GM19099 (cell line): ENCODE data around the gene MAD2L2.

Source experiments
- POLR2A ChIP-seq: IDR thresholded peaks from 3 replicates; pipeline ENCODE4 v1.6.1; 2011; ENCODE audit warnings: low read depth; ENCODE audit not compliant: insufficient read length; ENCODE audit errors: extremely low read depth

The MAD2L2 gene

GRCh38 chr1:11645670-11646265, 35.2 kb downstream of the MAD2L2 start:
- TF ChIP-seq POLR2A = no peak

DNA sequence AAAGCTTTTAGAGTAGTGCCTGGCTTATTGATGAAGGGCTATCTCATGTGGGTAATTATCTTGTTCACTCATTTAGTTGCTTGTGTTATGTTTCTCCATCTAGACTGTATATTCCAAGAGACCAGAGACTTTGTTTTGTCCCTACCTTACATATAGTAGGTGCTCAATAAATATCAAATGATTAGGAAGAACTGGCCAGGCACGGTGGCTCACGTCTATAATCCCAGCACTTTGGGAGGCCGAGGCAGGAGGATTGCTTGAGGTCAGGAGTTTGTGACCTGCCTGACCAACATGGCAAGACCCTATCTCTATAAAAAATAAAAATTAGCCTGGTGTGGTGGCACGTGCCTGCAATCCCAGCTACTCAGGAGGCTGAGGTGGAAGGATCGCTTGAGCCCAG, 35.7 kb downstream of the MAD2L2 start:
- no peak for TF ChIP-seq POLR2A

- TF ChIP-seq POLR2A = no peak
Observed at GRCh38 chr1:11643782-11644181, 37.2 kb downstream of the MAD2L2 start.

GRCh38 chr1:11641776-11642305, 39.1 kb downstream of the MAD2L2 start:
- TF ChIP-seq POLR2A = no peak

DNA sequence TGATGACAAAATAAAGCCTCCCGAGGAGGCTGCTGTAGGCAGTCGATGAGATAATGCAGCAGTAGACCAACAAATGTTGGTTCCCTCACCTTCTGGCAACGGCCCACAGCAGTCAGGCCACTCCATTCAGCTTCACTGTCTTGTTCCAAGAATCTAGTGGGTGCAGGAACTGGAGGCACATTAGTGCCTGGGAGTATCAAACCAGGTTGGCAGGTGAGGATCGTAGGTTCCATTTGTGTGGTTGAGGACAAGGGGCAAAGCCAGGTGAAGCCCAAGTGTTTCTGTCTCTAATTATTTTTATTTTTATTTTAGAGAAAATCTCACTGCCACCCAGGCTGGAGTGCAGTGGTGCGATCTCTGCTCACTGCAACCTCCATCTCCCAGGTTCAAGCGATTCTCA, 40.0 kb downstream of the MAD2L2 start:
- no peak for TF ChIP-seq POLR2A

- no peak for TF ChIP-seq POLR2A
Observed at GRCh38 chr1:11640101-11640500, 40.8 kb downstream of the MAD2L2 start.

DNA sequence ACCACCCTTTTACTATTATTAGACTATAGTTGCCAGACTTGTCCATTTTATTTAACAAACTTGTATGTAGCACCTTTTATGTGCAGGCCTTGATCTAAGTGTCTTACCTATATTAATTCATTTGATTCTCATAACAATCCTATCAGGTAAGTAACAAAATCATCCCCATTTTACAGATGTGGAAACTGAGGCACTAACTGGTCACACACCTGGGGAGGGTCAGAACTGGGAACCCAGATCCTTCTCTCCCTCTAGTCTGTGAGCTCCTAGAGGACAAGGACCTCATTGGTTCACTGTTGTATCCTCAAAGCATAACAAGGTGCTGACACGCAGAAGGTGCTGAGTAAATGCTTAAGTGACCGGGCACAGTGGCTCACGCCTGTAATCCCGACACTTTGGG, 41.6 kb downstream of the MAD2L2 start:
- TF ChIP-seq POLR2A = no peak

DNA sequence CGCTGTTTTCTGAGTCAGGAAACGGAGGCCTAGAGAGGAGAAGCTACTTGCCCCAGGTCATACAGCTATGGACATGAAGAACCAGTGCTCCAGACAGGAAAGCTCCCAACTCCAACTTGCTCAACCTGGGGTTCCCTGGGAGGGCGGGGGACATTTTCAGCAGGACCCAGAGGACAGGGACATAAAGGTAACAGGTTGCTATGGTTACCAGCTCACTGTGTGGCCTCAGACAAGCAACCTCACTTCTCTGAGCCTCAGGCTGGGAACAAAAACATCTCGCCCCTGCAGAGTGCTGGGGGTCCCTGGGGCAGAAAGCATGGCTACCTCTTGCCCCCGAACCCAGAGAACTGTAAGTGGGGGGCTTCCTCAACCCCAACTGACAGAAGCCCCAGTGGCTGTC, 42.8 kb downstream of the MAD2L2 start:
- TF ChIP-seq POLR2A = no peak

DNA sequence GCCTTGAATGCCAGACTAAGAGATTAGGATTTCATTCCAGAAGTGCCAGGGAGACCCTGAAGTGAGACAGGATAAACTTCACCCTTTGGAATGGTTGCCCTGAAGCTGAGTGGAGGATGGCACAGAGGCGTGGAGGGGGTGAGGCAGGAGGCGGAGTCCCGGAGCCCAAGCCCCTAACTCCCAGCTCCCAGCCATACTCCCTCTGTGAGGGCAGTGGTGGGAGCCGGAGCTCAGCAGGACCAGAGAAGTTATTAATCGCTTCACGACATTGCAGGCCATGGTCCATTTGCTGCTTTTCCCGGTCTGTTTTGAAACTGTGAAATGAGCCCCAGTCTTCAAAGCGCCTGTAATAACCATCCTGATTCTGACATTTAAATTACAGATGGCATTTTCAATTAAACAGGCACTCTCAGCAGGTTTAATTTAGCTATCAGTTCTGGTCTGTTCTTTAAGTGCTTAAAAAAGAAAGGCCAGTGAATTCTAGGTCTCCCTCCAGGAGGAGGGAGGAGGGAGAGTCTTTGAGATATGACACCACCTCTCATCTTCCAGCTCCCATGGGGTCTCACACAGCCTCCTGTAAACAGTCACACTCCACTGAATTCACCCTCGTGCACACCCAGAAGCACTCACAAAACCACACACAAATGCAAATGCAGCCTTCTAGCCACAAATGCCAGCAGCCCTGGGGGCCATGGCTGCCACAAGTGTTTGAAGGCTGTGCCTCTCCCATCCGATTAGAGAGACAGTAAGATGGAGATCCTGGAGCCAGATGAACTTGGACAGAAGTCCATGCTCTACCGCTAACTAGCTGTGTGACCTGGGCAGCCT, 46.4 kb downstream of the MAD2L2 start:
- TF ChIP-seq POLR2A = no peak

GRCh38 chr1:11629184-11630016, 51.5 kb downstream of the MAD2L2 start:
- no peak for TF ChIP-seq POLR2A

DNA sequence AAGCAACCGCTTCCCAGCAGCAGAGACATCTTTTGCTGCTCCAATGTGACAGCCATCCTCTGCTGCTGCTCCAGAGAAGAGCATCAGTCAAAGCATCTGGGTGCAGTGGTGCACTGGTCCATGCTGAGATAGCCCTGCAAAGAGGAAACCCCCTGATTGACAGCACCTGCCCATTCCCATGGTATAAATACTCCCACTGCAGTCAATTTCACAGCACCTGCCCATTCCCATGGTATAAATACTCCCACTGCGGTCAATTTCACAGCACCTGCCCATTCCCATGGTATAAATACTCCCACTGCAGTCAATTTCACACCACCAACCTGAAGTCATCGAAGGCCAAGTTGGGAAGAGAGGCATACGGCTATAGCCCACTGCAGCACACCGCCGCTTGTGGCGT, 52.2 kb downstream of the MAD2L2 start:
- no peak for TF ChIP-seq POLR2A

- no peak for TF ChIP-seq POLR2A
Observed at GRCh38 chr1:11626551-11626950, 54.4 kb downstream of the MAD2L2 start.
